HEK293 (cell line): ENCODE measurements around the gene CCDC117.
A peak's percentile ranks its signal among the peaks of the same experiment; 100 is the strongest.

Experiments used
- ATF2 ChIP-seq: fragments of 450-650 bp; formaldehyde crosslinking; IDR thresholded peaks from 2 replicates; pipeline ENCODE4 v1.5.1; 2016; ENCODE audit warnings: missing biosample characterization, missing genetic modification characterization, low read depth
- GLIS2 ChIP-seq: fragments of 450-650 bp; formaldehyde crosslinking; IDR thresholded peaks from 2 replicates; pipeline ENCODE4 v1.5.1; 2016; ENCODE audit warnings: missing biosample characterization, missing genetic modification characterization
- IKZF3 ChIP-seq: fragments of 450-650 bp; IDR thresholded peaks from 2 replicates; pipeline ENCODE4 v1.5.0; 2018; ENCODE audit warnings: missing biosample characterization, mild to moderate bottlenecking, missing genetic modification characterization, moderate library complexity
- KLF17 ChIP-seq: fragments of 450-650 bp; formaldehyde crosslinking; IDR thresholded peaks from 2 replicates; pipeline ENCODE4 v1.5.1; 2016; ENCODE audit warnings: missing biosample characterization, missing genetic modification characterization
- PRDM1 ChIP-seq: fragments of 450-650 bp; formaldehyde crosslinking; IDR thresholded peaks from 2 replicates; pipeline ENCODE4; 2016; ENCODE audit warnings: missing biosample characterization, missing genetic modification characterization
- PRDM6 ChIP-seq: fragments of 450-650 bp; formaldehyde crosslinking; IDR thresholded peaks from 2 replicates; pipeline ENCODE4 v1.5.1; 2017; ENCODE audit warnings: missing biosample characterization, missing genetic modification characterization
- WT1 ChIP-seq: fragments of 450-650 bp; formaldehyde crosslinking; IDR thresholded peaks from 2 replicates; pipeline ENCODE4 v1.5.1; 2016; ENCODE audit warnings: missing biosample characterization, missing genetic modification characterization
- ZBTB1 ChIP-seq: fragments of 450-650 bp; formaldehyde crosslinking; IDR thresholded peaks from 2 replicates; pipeline ENCODE4 v1.5.1; 2016; ENCODE audit warnings: missing biosample characterization, missing genetic modification characterization
- ZBTB44 ChIP-seq: fragments of 450-650 bp; IDR thresholded peaks from 2 replicates; pipeline ENCODE4 v1.5.1; 2018; ENCODE audit warnings: missing biosample characterization, mild to moderate bottlenecking, missing genetic modification characterization
- ZFP41 ChIP-seq: fragments of 450-650 bp; formaldehyde crosslinking; IDR thresholded peaks from 2 replicates; pipeline ENCODE4 v1.5.1; 2016; ENCODE audit warnings: missing biosample characterization, missing genetic modification characterization, borderline replicate concordance
- ZNF114 ChIP-seq: fragments of 450-650 bp; formaldehyde crosslinking; IDR thresholded peaks from 2 replicates; pipeline ENCODE4 v1.5.0; 2017; ENCODE audit warnings: missing biosample characterization, missing genetic modification characterization
- ZNF121 ChIP-seq: fragments of 450-650 bp; formaldehyde crosslinking; IDR thresholded peaks from 2 replicates; pipeline ENCODE4 v1.5.1; 2016; ENCODE audit warnings: missing biosample characterization, missing genetic modification characterization
- ZNF140 ChIP-seq: fragments of 450-650 bp; formaldehyde crosslinking; IDR thresholded peaks from 2 replicates; pipeline ENCODE4 v1.5.1; 2016; ENCODE audit warnings: missing biosample characterization, missing genetic modification characterization
- ZNF155 ChIP-seq: fragments of 450-650 bp; formaldehyde crosslinking; IDR thresholded peaks from 2 replicates; pipeline ENCODE4 v1.5.1; 2016; ENCODE audit warnings: missing biosample characterization, missing genetic modification characterization
- ZNF19 ChIP-seq: fragments of 450-650 bp; formaldehyde crosslinking; IDR thresholded peaks from 2 replicates; pipeline ENCODE4; 2016; ENCODE audit warnings: missing biosample characterization, missing genetic modification characterization, low read depth
- ZNF221 ChIP-seq: fragments of 450-650 bp; formaldehyde crosslinking; IDR thresholded peaks from 2 replicates; pipeline ENCODE4 v1.5.1; 2017; ENCODE audit warnings: missing biosample characterization, missing genetic modification characterization, borderline replicate concordance
- ZNF335 ChIP-seq: fragments of 450-650 bp; formaldehyde crosslinking; conservative IDR thresholded peaks from 2 replicates; pipeline ENCODE4 v1.5.1; 2016; ENCODE audit warnings: missing biosample characterization, missing genetic modification characterization
- ZNF366 ChIP-seq: fragments of 450-650 bp; formaldehyde crosslinking; conservative IDR thresholded peaks from 2 replicates; pipeline ENCODE4 v1.5.1; 2016; ENCODE audit warnings: missing biosample characterization, missing genetic modification characterization
- ZNF394 ChIP-seq: fragments of 450-650 bp; formaldehyde crosslinking; IDR thresholded peaks from 2 replicates; pipeline ENCODE4 v1.5.1; 2016; ENCODE audit warnings: missing biosample characterization, missing genetic modification characterization, mild to moderate bottlenecking, moderate library complexity, borderline replicate concordance
- ZNF433 ChIP-seq: fragments of 450-650 bp; formaldehyde crosslinking; IDR thresholded peaks from 2 replicates; pipeline ENCODE4 v1.5.1; 2016; ENCODE audit warnings: missing biosample characterization, missing genetic modification characterization, low read depth
- ZNF510 ChIP-seq: fragments of 450-650 bp; formaldehyde crosslinking; IDR thresholded peaks from 2 replicates; pipeline ENCODE4 v1.5.1; 2018; ENCODE audit warnings: mild to moderate bottlenecking, missing genetic modification characterization, missing biosample characterization; ENCODE audit not compliant: insufficient replicate concordance
- ZNF514 ChIP-seq: fragments of 450-650 bp; formaldehyde crosslinking; IDR thresholded peaks from 2 replicates; pipeline ENCODE4 v1.5.1; 2016; ENCODE audit warnings: missing biosample characterization, missing genetic modification characterization
- ZNF629 ChIP-seq: fragments of 450-650 bp; formaldehyde crosslinking; IDR thresholded peaks from 2 replicates; pipeline ENCODE4 v1.5.1; 2017; ENCODE audit warnings: missing biosample characterization, missing genetic modification characterization
- ZNF707 ChIP-seq: fragments of 450-650 bp; formaldehyde crosslinking; IDR thresholded peaks from 2 replicates; pipeline ENCODE4 v1.5.1; 2016; ENCODE audit warnings: missing biosample characterization, missing genetic modification characterization
- ZNF776 ChIP-seq: fragments of 450-650 bp; formaldehyde crosslinking; IDR thresholded peaks from 2 replicates; pipeline ENCODE4 v1.5.0; 2017; ENCODE audit warnings: missing biosample characterization, missing genetic modification characterization, borderline replicate concordance
- TF ChIP-seq, protein P1 (sequence below): fragments of 450-650 bp; formaldehyde crosslinking; IDR thresholded peaks from 2 replicates; pipeline ENCODE4 v1.5.1; 2016; ENCODE audit warnings: missing biosample characterization, missing genetic modification characterization
- TF ChIP-seq, protein P2 (sequence below): fragments of 450-650 bp; formaldehyde crosslinking; IDR thresholded peaks from 2 replicates; pipeline ENCODE4 v1.5.1; 2016; ENCODE audit warnings: missing biosample characterization, missing genetic modification characterization
- TF ChIP-seq, protein P3 (sequence below): fragments of 450-650 bp; formaldehyde crosslinking; IDR thresholded peaks from 2 replicates; pipeline ENCODE4 v1.5.1; 2016; ENCODE audit warnings: missing biosample characterization, missing genetic modification characterization
- TF ChIP-seq, protein P4 (sequence below): fragments of 450-650 bp; formaldehyde crosslinking; IDR thresholded peaks from 2 replicates; pipeline ENCODE4 v1.5.1; 2016; ENCODE audit warnings: missing biosample characterization, missing genetic modification characterization

CCDC117 gene

GRCh38 chr22:28800308-28801041, 28.0 kb downstream of the CCDC117 start, which contains the start of gene XBP1 (continued):
- TF ChIP-seq PRDM6 (tag by site-specific recombination) (no peak), ZNF394 (tag by site-specific recombination) (no peak), ZNF629 (0 out of 2 replicates have a peak, but pooled peaks have one; percentile 36), ZNF514 (no peak), PRDM1 (tag by site-specific recombination) (no peak), ZNF19 (tag by site-specific recombination) (no peak), ZBTB44 (tag by site-specific recombination) (no peak), ZNF776 (tag by site-specific recombination) (no peak), ZNF335 (peak; percentile 74), ZNF140 (tag by site-specific recombination) (no peak), ATF2 (tag by site-specific recombination) (no peak), WT1 (tag by site-specific recombination) (no peak), ZNF433 (tag by site-specific recombination) (no peak), ZNF121 (tag by site-specific recombination) (no peak), ZNF510 (no peak), ZNF155 (tag by site-specific recombination) (no peak), ZNF707 (tag by site-specific recombination) (no peak), ZNF366 (tag by site-specific recombination) (no peak), IKZF3 (peak; percentile 80), ZNF221 (no peak), KLF17 (no peak), GLIS2 (tag by site-specific recombination) (peak; percentile 90), ZFP41 (tag by site-specific recombination) (no peak), ZNF114 (no peak), ZBTB1 (tag by site-specific recombination) (no peak)
- TF ChIP-seq, protein P1, sequence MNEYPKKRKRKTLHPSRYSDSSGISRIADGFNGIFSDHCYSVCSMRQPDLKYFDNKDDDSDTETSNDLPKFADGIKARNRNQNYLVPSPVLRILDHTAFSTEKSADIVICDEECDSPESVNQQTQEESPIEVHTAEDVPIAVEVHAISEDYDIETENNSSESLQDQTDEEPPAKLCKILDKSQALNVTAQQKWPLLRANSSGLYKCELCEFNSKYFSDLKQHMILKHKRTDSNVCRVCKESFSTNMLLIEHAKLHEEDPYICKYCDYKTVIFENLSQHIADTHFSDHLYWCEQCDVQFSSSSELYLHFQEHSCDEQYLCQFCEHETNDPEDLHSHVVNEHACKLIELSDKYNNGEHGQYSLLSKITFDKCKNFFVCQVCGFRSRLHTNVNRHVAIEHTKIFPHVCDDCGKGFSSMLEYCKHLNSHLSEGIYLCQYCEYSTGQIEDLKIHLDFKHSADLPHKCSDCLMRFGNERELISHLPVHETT (tag by site-specific recombination): no peak
- TF ChIP-seq, protein P2, sequence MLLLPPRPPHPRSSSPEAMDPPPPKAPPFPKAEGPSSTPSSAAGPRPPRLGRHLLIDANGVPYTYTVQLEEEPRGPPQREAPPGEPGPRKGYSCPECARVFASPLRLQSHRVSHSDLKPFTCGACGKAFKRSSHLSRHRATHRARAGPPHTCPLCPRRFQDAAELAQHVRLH (tag by site-specific recombination): no peak
- TF ChIP-seq, protein P3, sequence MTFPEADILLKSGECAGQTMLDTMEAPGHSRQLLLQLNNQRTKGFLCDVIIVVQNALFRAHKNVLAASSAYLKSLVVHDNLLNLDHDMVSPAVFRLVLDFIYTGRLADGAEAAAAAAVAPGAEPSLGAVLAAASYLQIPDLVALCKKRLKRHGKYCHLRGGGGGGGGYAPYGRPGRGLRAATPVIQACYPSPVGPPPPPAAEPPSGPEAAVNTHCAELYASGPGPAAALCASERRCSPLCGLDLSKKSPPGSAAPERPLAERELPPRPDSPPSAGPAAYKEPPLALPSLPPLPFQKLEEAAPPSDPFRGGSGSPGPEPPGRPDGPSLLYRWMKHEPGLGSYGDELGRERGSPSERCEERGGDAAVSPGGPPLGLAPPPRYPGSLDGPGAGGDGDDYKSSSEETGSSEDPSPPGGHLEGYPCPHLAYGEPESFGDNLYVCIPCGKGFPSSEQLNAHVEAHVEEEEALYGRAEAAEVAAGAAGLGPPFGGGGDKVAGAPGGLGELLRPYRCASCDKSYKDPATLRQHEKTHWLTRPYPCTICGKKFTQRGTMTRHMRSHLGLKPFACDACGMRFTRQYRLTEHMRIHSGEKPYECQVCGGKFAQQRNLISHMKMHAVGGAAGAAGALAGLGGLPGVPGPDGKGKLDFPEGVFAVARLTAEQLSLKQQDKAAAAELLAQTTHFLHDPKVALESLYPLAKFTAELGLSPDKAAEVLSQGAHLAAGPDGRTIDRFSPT (tag by site-specific recombination): no peak
- TF ChIP-seq, protein P4, sequence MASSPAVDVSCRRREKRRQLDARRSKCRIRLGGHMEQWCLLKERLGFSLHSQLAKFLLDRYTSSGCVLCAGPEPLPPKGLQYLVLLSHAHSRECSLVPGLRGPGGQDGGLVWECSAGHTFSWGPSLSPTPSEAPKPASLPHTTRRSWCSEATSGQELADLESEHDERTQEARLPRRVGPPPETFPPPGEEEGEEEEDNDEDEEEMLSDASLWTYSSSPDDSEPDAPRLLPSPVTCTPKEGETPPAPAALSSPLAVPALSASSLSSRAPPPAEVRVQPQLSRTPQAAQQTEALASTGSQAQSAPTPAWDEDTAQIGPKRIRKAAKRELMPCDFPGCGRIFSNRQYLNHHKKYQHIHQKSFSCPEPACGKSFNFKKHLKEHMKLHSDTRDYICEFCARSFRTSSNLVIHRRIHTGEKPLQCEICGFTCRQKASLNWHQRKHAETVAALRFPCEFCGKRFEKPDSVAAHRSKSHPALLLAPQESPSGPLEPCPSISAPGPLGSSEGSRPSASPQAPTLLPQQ (tag by site-specific recombination): peak; percentile 87; the same call in 1 of the 2 replicates
